HepG2 (cell line): ENCODE data around the gene SCN4B. TPM values are rescaled to one million over a fixed set of nuclear protein-coding genes. Genes with fewer than 3 reads are reported as not detected.

ENCODE experiments used
- ATAC-seq: fragments of 200-7000 bp; cut with Tn5 transposase; 3 replicates; pipeline ENCODE4 v1.9.1; 2020; ENCODE audit warnings: mild to moderate bottlenecking, moderate library complexity
- BruUV-seq: library from RNA; stranded (reverse); fragments of 400-500 nt; replicated peaks from 2 replicates; lab custom pipeline; 2021; lab: Mats Ljungman, UMichigan
- CTCF ChIA-PET: fragments of 300-600 bp; formaldehyde crosslinking; extraction: SDS; loops from one replicate; lab custom pipeline; 2021; ENCODE audit warnings: low total read pairs, inconsistent platforms, low intra/inter-chr PET ratio; lab: Yijun Ruan, JAX
- POLR2A ChIA-PET: fragments of 350-600 bp; sonication (Branson Sonifier 250); formaldehyde crosslinking; loops from one replicate; lab custom pipeline; 2020; ENCODE audit warnings: antibody characterized with exemption, inconsistent platforms; lab: Yijun Ruan, JAX
- DNase-seq: peaks from one replicate; pipeline ENCODE4 v3.0.0-alpha.2; 2015; ENCODE audit warnings: low spot score
- FAIRE-seq: peaks from 3 replicates; lab custom pipeline; 2011; peaks lifted over from hg19 to GRCh38; lab: Jason Lieb, UNC
- H2AFZ ChIP-seq: one replicate; pipeline ENCODE4 v1.6.1; 2011; ENCODE audit warnings: low read length, inconsistent platforms
- H3K27ac ChIP-seq: fragments of 300-600 bp; 3 replicates; pipeline ENCODE4 v1.8.0; 2011; ENCODE audit warnings: mixed run types, mild to moderate bottlenecking, mixed read lengths, low read length, inconsistent platforms; ENCODE audit not compliant: insufficient read depth; ENCODE audit errors: extremely low read length
- H3K27me3 ChIP-seq, 2 experiments: fragments of 200-600 bp in 1 of 2; 2 replicates in 1 of 2; 3 replicates in 1 of 2; pipeline versions ENCODE4 v1.6.0 to v1.8.0; 2011; ENCODE audit warnings: low read length in 2 of 2, mild to moderate bottlenecking in 2 of 2, moderate library complexity in 2 of 2, inconsistent platforms in 1 of 2; ENCODE audit not compliant: insufficient read depth in 2 of 2, control insufficient read depth in 1 of 2
- H3K36me3 ChIP-seq, 2 experiments: fragments of 200-600 bp in 1 of 2; replicated peaks in 1 of 2; 2 replicates in 1 of 2; 3 replicates in 1 of 2; pipeline versions ENCODE4 v1.5.1 to v1.8.0; 2011; ENCODE audit warnings: low read length in 2 of 2, inconsistent platforms in 1 of 2; ENCODE audit not compliant: insufficient read depth in 2 of 2, control insufficient read depth in 1 of 2
- H3K4me1 ChIP-seq: 2 replicates; pipeline ENCODE4 v1.5.1; 2012; ENCODE audit warnings: low read length, inconsistent platforms; ENCODE audit not compliant: insufficient read depth
- H3K4me2 ChIP-seq: 2 replicates; pipeline ENCODE4 v1.6.0; 2011; ENCODE audit warnings: low read depth, low read length, inconsistent platforms
- H3K4me3 ChIP-seq, 3 experiments: fragments of 200-600 bp in 1 of 3; sonication (generic), shearing (Covaris generic) in 1 of 3; replicated peaks in 1 of 3; 2 replicates each; pipeline ENCODE4 v1.5.1; 2011 to 2016; ENCODE audit warnings: low read length in 3 of 3, inconsistent platforms in 2 of 3, low read depth in 2 of 3, mild to moderate bottlenecking in 2 of 3, control low read depth in 1 of 3, mixed read lengths in 1 of 3; ENCODE audit not compliant: insufficient read depth in 1 of 3
- H3K79me2 ChIP-seq: one replicate; pipeline ENCODE4 v1.6.1; 2011; ENCODE audit warnings: low read length, inconsistent platforms; ENCODE audit not compliant: insufficient read depth
- H3K9ac ChIP-seq: 2 replicates; pipeline ENCODE4 v1.6.0; 2011; ENCODE audit warnings: mild to moderate bottlenecking, low read depth, low read length, inconsistent platforms; ENCODE audit not compliant: insufficient read depth
- H3K9me3 ChIP-seq: 2 replicates; pipeline ENCODE4 v1.5.1; 2012; ENCODE audit warnings: mild to moderate bottlenecking, low read length
- H4K20me1 ChIP-seq: 2 replicates; pipeline ENCODE4 v1.6.0; 2011; ENCODE audit warnings: inconsistent platforms, mild to moderate bottlenecking, low read length, moderate library complexity; ENCODE audit not compliant: insufficient read depth
- CCDC6 ChIP-seq: sonication (generic); formaldehyde crosslinking; IDR thresholded peaks from 2 replicates; pipeline ENCODE4 v1.8.1; 2022; ENCODE audit warnings: mild to moderate bottlenecking, missing genetic modification reagents, moderate library complexity
- HNF4A ChIP-seq: sonication (generic); formaldehyde crosslinking; IDR thresholded peaks from 2 replicates; pipeline ENCODE4 v1.4.0; 2020; ENCODE audit warnings: missing genetic modification reagents
- HNRNPUL1 ChIP-seq: fragments of 200-400 bp; formaldehyde crosslinking; IDR thresholded peaks from 2 replicates; pipeline ENCODE4 v1.6.1; 2017; ENCODE audit warnings: low read depth, mild to moderate bottlenecking, low read length, moderate library complexity
- PTBP1 ChIP-seq: fragments of 200-400 bp; formaldehyde crosslinking; IDR thresholded peaks from 2 replicates; pipeline ENCODE4 v1.6.1; 2018; ENCODE audit warnings: low read length, low read depth; ENCODE audit not compliant: poor library complexity, severe bottlenecking
- SNAPC2 ChIP-seq: sonication (generic); formaldehyde crosslinking; IDR thresholded peaks from 2 replicates; pipeline ENCODE4 v1.8.1; 2022; ENCODE audit warnings: mild to moderate bottlenecking, missing genetic modification reagents
- U2AF2 ChIP-seq: fragments of 200-400 bp; formaldehyde crosslinking; IDR thresholded peaks from 2 replicates; pipeline ENCODE4 v1.6.1; 2017; ENCODE audit warnings: low read depth, mild to moderate bottlenecking, low read length
- ZMAT3 ChIP-seq: sonication (generic); formaldehyde crosslinking; conservative IDR thresholded peaks from 2 replicates; pipeline ENCODE4 v1.7.0; 2021; ENCODE audit warnings: missing genetic modification reagents
- ZNF253 ChIP-seq: sonication (generic); formaldehyde crosslinking; IDR thresholded peaks from 2 replicates; pipeline ENCODE4 v1.8.0; 2022; ENCODE audit warnings: mild to moderate bottlenecking, missing genetic modification reagents, borderline replicate concordance
- ZNF260 ChIP-seq: sonication (generic); formaldehyde crosslinking; IDR thresholded peaks from 2 replicates; pipeline ENCODE4 v1.4.0; 2020; ENCODE audit warnings: missing genetic modification reagents, low read depth, mild to moderate bottlenecking, borderline replicate concordance
- ZNF432 ChIP-seq: sonication (generic); formaldehyde crosslinking; IDR thresholded peaks from 2 replicates; pipeline ENCODE4 v1.5.0; 2020; ENCODE audit warnings: missing genetic modification reagents, mild to moderate bottlenecking, borderline replicate concordance
- ZNF460 ChIP-seq: sonication (generic); formaldehyde crosslinking; IDR thresholded peaks from 2 replicates; pipeline ENCODE4 v1.5.1; 2020; ENCODE audit warnings: missing genetic modification reagents, mild to moderate bottlenecking, borderline replicate concordance
- WGBS: methylation state at CpG from one replicate; pipeline ENCODE4 v1.1.6; 2017; ENCODE audit warnings: low lambda C conversion rate; 5-methylcytosine and 5-hydroxymethylcytosine counted together
- in situ Hi-C: cut with HindIII; loops from 2 replicates; pipeline ENCODE4 v1.10.0; 2017; ENCODE audit warnings: low pct_unique_long_range_greater_than_20kb; ENCODE audit not compliant: extremely low pct_ligation_motif_present
- intact Hi-C: fragments of 100-400 bp; cut with micrococcal nuclease; formaldehyde crosslinking; loops from one replicate; pipeline ENCODE4 v1.10.0; 2022; ENCODE audit not compliant: unreplicated experiment
- polyA plus RNA-seq, 8 experiments: library from polyadenylated mRNA; depleted of rRNA in 3 of 8; stranded (reverse) in 7 of 8; unstranded in 1 of 8; fragments of >200 nt; fragmentation: Illumina TruSeq in 4 of 8; extraction: Trizol in 4 of 8; gene quantifications; 2 replicates each; pipeline versions ENCODE4 v1.2.1 to v1.2.3, GENCODE V29; 2011 to 2016; ENCODE audit warnings: low read depth in 4 of 8, missing spikeins in 1 of 8, mixed read lengths in 1 of 8; ENCODE audit not compliant: insufficient read depth in 1 of 8
- total RNA-seq, 5 experiments: library from RNA; depleted of rRNA; stranded (reverse); fragments of >200 nt; fragmentation: Illumina TruSeq; extraction: Trizol; gene quantifications; 2 replicates each; pipeline ENCODE4 v1.2.3, GENCODE V29; 2016; ENCODE audit warnings: low read depth in 1 of 5
- TF ChIP-seq, protein P1 (sequence below): IDR thresholded peaks from 2 replicates; pipeline ENCODE4 v1.6.1; 2016; ENCODE audit warnings: missing compliant biosample characterization, missing genetic modification reagents, borderline replicate concordance
- TF ChIP-seq, protein P2 (sequence below): sonication (generic); formaldehyde crosslinking; IDR thresholded peaks from 2 replicates; pipeline ENCODE4 v1.8.1; 2023; ENCODE audit warnings: missing genetic modification reagents, mild to moderate bottlenecking, borderline replicate concordance
- TF ChIP-seq, protein P3 (sequence below): sonication (generic); formaldehyde crosslinking; IDR thresholded peaks from 2 replicates; pipeline ENCODE4 v1.5.0; 2020; ENCODE audit warnings: mild to moderate bottlenecking, missing genetic modification reagents, borderline replicate concordance

SCN4B gene
- total and polyA plus RNA-seq, 2 of the 13 experiments (the other 11 are each of a cell fraction or from before 2014, with no cell fraction given), result 0.04 to 0.29 TPM

- FAIRE-seq, result no peak
Measured at GRCh38 chr11:118139578-118139977, 13.0 kb downstream of the SCN4B start.

More at GRCh38 chr11:118139578-118139977, 13.0 kb downstream of the SCN4B start:
- ChIA-PET CTCF (no interaction called here), POLR2A (no interaction called here)
- no TSS peak for BruUV-seq
- Histone ChIP-seq H2AFZ (no peak overlapping the region), H3K27me3 (peaks cover 12 to 49% of the 10 kb centered on the region in 2 experiments; a peak in 4 of 5 replicates), H3K36me3 (no peaks in the 10 kb centered on the region), H3K4me3 (no peak overlapping the region), H3K79me2 (no peaks in the 10 kb centered on the region), H3K4me2 (no peak overlapping the region), H3K9me3 (no peaks in the 10 kb centered on the region), H3K4me1 (no peaks in the 10 kb centered on the region), H4K20me1 (no peaks in the 10 kb centered on the region), H3K9ac (no peak overlapping the region), H3K27ac (no peak overlapping the region)
- in situ Hi-C loops, result loop anchor here (25.0 kb wide), 1 partner anchor 348 kb away; no protein-coding TSS in a partner anchor
- ATAC-seq (no peak), DNase-seq (no peak)
- 0% methylated on average over 1 of the region's 1 CpG for WGBS
- intact Hi-C loops, result no loop called here
- TF ChIP-seq CCDC6 (CRISPR knock-in tag), result no peak
- TF ChIP-seq, protein P1, sequence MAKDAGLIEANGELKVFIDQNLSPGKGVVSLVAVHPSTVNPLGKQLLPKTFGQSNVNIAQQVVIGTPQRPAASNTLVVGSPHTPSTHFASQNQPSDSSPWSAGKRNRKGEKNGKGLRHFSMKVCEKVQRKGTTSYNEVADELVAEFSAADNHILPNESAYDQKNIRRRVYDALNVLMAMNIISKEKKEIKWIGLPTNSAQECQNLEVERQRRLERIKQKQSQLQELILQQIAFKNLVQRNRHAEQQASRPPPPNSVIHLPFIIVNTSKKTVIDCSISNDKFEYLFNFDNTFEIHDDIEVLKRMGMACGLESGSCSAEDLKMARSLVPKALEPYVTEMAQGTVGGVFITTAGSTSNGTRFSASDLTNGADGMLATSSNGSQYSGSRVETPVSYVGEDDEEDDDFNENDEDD (CRISPR knock-in tag), result no peak
- no peak for TF ChIP-seq SNAPC2 (CRISPR knock-in tag)
- TF ChIP-seq U2AF2, result no peak
- no peak for TF ChIP-seq ZNF460 (CRISPR knock-in tag)
- no peak for TF ChIP-seq ZNF253 (CRISPR knock-in tag)
- TF ChIP-seq, protein P2, sequence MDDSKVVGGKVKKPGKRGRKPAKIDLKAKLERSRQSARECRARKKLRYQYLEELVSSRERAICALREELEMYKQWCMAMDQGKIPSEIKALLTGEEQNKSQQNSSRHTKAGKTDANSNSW, result no peak
- TF ChIP-seq HNRNPUL1, result no peak
- no peak for TF ChIP-seq ZNF260 (CRISPR knock-in tag)
- TF ChIP-seq HNF4A (CRISPR knock-in tag), result no peak
- no peak for TF ChIP-seq PTBP1
- TF ChIP-seq ZMAT3 (CRISPR knock-in tag), result no peak
- TF ChIP-seq ZNF432 (CRISPR knock-in tag), result no peak
- TF ChIP-seq, protein P3, sequence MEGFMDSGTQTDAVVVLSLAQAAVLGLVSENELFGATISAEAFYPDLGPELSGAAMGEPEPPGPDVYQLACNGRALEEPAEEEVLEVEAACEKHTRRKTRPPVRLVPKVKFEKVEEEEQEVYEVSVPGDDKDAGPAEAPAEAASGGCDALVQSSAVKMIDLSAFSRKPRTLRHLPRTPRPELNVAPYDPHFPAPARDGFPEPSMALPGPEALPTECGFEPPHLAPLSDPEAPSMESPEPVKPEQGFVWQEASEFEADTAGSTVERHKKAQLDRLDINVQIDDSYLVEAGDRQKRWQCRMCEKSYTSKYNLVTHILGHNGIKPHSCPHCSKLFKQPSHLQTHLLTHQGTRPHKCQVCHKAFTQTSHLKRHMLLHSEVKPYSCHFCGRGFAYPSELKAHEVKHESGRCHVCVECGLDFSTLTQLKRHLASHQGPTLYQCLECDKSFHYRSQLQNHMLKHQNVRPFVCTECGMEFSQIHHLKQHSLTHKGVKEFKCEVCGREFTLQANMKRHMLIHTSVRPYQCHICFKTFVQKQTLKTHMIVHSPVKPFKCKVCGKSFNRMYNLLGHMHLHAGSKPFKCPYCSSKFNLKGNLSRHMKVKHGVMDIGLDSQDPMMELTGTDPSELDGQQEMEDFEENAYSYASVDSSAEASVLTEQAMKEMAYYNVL (CRISPR knock-in tag), result no peak
